H1 (cell line): ENCODE data around the gene RRAD. TPM values are rescaled to one million over a fixed set of nuclear protein-coding genes. Genes with fewer than 3 reads are reported as not detected.

Source experiments
- CTCF ChIA-PET: fragments of 300-600 bp; sonication (Branson Sonifier 250); formaldehyde crosslinking; loops from one replicate; lab custom pipeline; 2021; ENCODE audit not compliant: partially characterized antibody; lab: Charles Lee
- POLR2A ChIA-PET: fragments of 300-600 bp; sonication (Branson Sonifier 250); formaldehyde crosslinking; loops from one replicate; lab custom pipeline; 2021; ENCODE audit warnings: inconsistent platforms; ENCODE audit not compliant: partially characterized antibody; lab: Charles Lee
- DNase-seq, 2 experiments: peaks; one replicate each; pipeline versions ENCODE4 v3.0.0 to v3.0.0-alpha.2; 2010 to 2022; ENCODE audit warnings: low spot score in 2 of 2, low read depth in 1 of 2, mixed read lengths in 1 of 2
- FAIRE-seq: peaks from 2 replicates; lab custom pipeline; 2011; peaks lifted over from hg19 to GRCh38; lab: Jason Lieb, UNC
- H2AFZ ChIP-seq: 2 replicates; pipeline ENCODE4 v1.8.1; 2012; ENCODE audit warnings: low read length, inconsistent platforms
- H2AK5ac ChIP-seq: 2 replicates; pipeline ENCODE4 v1.6.1; 2013; ENCODE audit warnings: low read depth, low read length
- H2BK120ac ChIP-seq: replicated peaks from 2 replicates; pipeline ENCODE3; 2013; ENCODE audit warnings: low read depth, low read length, inconsistent platforms
- H2BK12ac ChIP-seq: 2 replicates; pipeline ENCODE4 v1.6.1; 2013; ENCODE audit warnings: low read depth, low read length
- H2BK15ac ChIP-seq: 2 replicates; pipeline ENCODE4 v1.6.1; 2013; ENCODE audit warnings: low read length
- H2BK20ac ChIP-seq: 2 replicates; pipeline ENCODE4 v1.6.1; 2013; ENCODE audit warnings: low read length
- H2BK5ac ChIP-seq: 2 replicates; pipeline ENCODE4 v1.6.1; 2013; ENCODE audit warnings: low read depth, low read length
- H3K14ac ChIP-seq: 2 replicates; pipeline ENCODE4 v1.6.1; 2013; ENCODE audit warnings: inconsistent platforms; ENCODE audit not compliant: insufficient read length
- H3K18ac ChIP-seq: 2 replicates; pipeline ENCODE4 v1.6.1; 2013; ENCODE audit warnings: low read length; ENCODE audit errors: extremely low read depth
- H3K23ac ChIP-seq: 2 replicates; pipeline ENCODE4 v1.6.1; 2013; ENCODE audit warnings: inconsistent platforms; ENCODE audit not compliant: insufficient read length
- H3K23me2 ChIP-seq: 2 replicates; pipeline ENCODE4 v1.6.1; 2013; ENCODE audit warnings: low read depth, low read length
- H3K27ac ChIP-seq: 2 replicates; pipeline ENCODE4 v1.6.1; 2011; ENCODE audit warnings: low read depth, low read length, inconsistent platforms
- H3K27me3 ChIP-seq, 4 experiments: replicated peaks in 1 of 4; 1 replicate in 1 of 4; 2 replicates in 3 of 4; pipeline versions ENCODE4 v1.6.1 to v1.8.1; 2011 to 2013; ENCODE audit warnings: low read length in 3 of 4, mild to moderate bottlenecking in 3 of 4, inconsistent platforms in 2 of 4, mixed read lengths in 2 of 4, moderate library complexity in 1 of 4; ENCODE audit not compliant: control insufficient read depth in 3 of 4, insufficient read depth in 3 of 4; ENCODE audit errors: extremely low read depth in 1 of 4
- H3K36me3 ChIP-seq, 4 experiments: 2 replicates each; pipeline versions ENCODE4 v1.6.1 to v1.8.1; 2011 to 2013; ENCODE audit warnings: mild to moderate bottlenecking in 4 of 4, low read length in 3 of 4, moderate library complexity in 2 of 4, control low read depth in 1 of 4, inconsistent platforms in 1 of 4; ENCODE audit not compliant: insufficient read depth in 4 of 4, control insufficient read depth in 2 of 4
- H3K4ac ChIP-seq: replicated peaks from 2 replicates; pipeline ENCODE3; 2013; ENCODE audit warnings: low read length, low read depth, mixed read lengths, inconsistent platforms; ENCODE audit not compliant: insufficient read length
- H3K4me1 ChIP-seq, 4 experiments: replicated peaks in 1 of 4; 1 replicate in 1 of 4; 2 replicates in 3 of 4; pipeline versions ENCODE4 v1.6.1 to v1.8.1; 2011 to 2013; ENCODE audit warnings: low read length in 3 of 4, inconsistent platforms in 2 of 4, mixed read lengths in 1 of 4; ENCODE audit not compliant: insufficient read depth in 4 of 4, control insufficient read depth in 3 of 4
- H3K4me2 ChIP-seq, 2 experiments: 2 replicates each; pipeline versions ENCODE4 v1.6.1 to v1.8.1; 2011 to 2013; ENCODE audit warnings: low read depth in 2 of 2, low read length in 2 of 2, control low read depth in 1 of 2, inconsistent platforms in 1 of 2, mild to moderate bottlenecking in 1 of 2; ENCODE audit not compliant: insufficient read depth in 1 of 2
- H3K4me3 ChIP-seq, 4 experiments: fragments of 200-600, 300-600 bp in 1 of 4; sonication (generic), shearing (Covaris generic), sonication (Bioruptor Twin) in 1 of 4; 2 replicates each; pipeline versions ENCODE4 v1.5.1 to v1.8.1; 2011 to 2016; ENCODE audit warnings: low read length in 4 of 4, low read depth in 3 of 4, control low read depth in 2 of 4, inconsistent platforms in 2 of 4, mild to moderate bottlenecking in 2 of 4, mixed read lengths in 1 of 4, moderate library complexity in 1 of 4; ENCODE audit not compliant: insufficient read depth in 2 of 4; ENCODE audit errors: extremely low read depth in 1 of 4
- H3K56ac ChIP-seq: replicated peaks from 2 replicates; pipeline ENCODE3; 2013; ENCODE audit warnings: low read depth, mild to moderate bottlenecking, mixed read lengths, low read length, inconsistent platforms; ENCODE audit not compliant: insufficient read length
- H3K79me1 ChIP-seq: 2 replicates; pipeline ENCODE4 v1.6.1; 2013; ENCODE audit warnings: low read depth, low read length, control low read depth
- H3K79me2 ChIP-seq, 2 experiments: 2 replicates each; pipeline versions ENCODE4 v1.6.1 to v1.8.1; 2012 to 2013; ENCODE audit warnings: low read length in 2 of 2, mild to moderate bottlenecking in 2 of 2, inconsistent platforms in 1 of 2; ENCODE audit not compliant: insufficient read depth in 2 of 2, control insufficient read depth in 1 of 2
- H3K9ac ChIP-seq, 4 experiments: replicated peaks in 1 of 4; 1 replicate in 1 of 4; 2 replicates in 3 of 4; pipeline versions ENCODE4 v1.6.1 to v1.8.1; 2011 to 2013; ENCODE audit warnings: low read depth in 3 of 4, low read length in 3 of 4, control low read depth in 2 of 4, mild to moderate bottlenecking in 2 of 4, moderate library complexity in 2 of 4, inconsistent platforms in 1 of 4; ENCODE audit errors: extremely low read depth in 1 of 4
- H3K9me3 ChIP-seq, 2 experiments: 2 replicates each; pipeline versions ENCODE4 v1.6.1 to v1.8.1; 2012 to 2013; ENCODE audit warnings: mild to moderate bottlenecking in 2 of 2, moderate library complexity in 2 of 2, control low read depth in 1 of 2, inconsistent platforms in 1 of 2, low read depth in 1 of 2, low read length in 1 of 2, mixed read lengths in 1 of 2; ENCODE audit not compliant: insufficient read depth in 2 of 2
- H4K20me1 ChIP-seq, 2 experiments: replicated peaks in 1 of 2; 2 replicates each; pipeline versions ENCODE3 to v1.8.1; 2011 to 2013; ENCODE audit warnings: inconsistent platforms in 2 of 2, low read length in 2 of 2, mild to moderate bottlenecking in 1 of 2; ENCODE audit not compliant: insufficient read depth in 2 of 2, control insufficient read depth in 1 of 2
- H4K5ac ChIP-seq: 2 replicates; pipeline ENCODE4 v1.6.1; 2013; ENCODE audit warnings: low read length, low read depth, mixed read lengths, inconsistent platforms; ENCODE audit not compliant: insufficient read length
- H4K8ac ChIP-seq: 2 replicates; pipeline ENCODE4 v1.8.0; 2013; ENCODE audit warnings: mild to moderate bottlenecking, moderate library complexity, low read length, inconsistent platforms; ENCODE audit not compliant: insufficient read depth; ENCODE audit errors: extremely low read depth
- H4K91ac ChIP-seq: replicated peaks from 2 replicates; pipeline ENCODE3; 2013; ENCODE audit warnings: low read length, mixed read lengths, inconsistent platforms; ENCODE audit not compliant: insufficient read length
- CTCF ChIP-seq, 3 experiments: IDR thresholded peaks; 1 replicate in 2 of 3; 2 replicates in 1 of 3; pipeline versions ENCODE4 v1.5.1 to v1.6.1; 2011; ENCODE audit warnings: low read length in 3 of 3, mild to moderate bottlenecking in 3 of 3, inconsistent platforms in 2 of 3, low read depth in 1 of 3, moderate library complexity in 1 of 3; ENCODE audit not compliant: insufficient read depth in 1 of 3; ENCODE audit errors: control extremely low read depth in 1 of 3
- WGBS, 2 experiments: shearing (Covaris generic) in 1 of 2; methylation state at CpG; one replicate each; pipeline versions ENCODE4 v1.1.6 to v1.1.7; 2013 to 2015; ENCODE audit warnings: low lambda C conversion rate in 2 of 2, mixed read lengths in 2 of 2, inconsistent platforms in 1 of 2, low coverage in 1 of 2, missing lambda C conversion rate in 1 of 2; ENCODE audit not compliant: insufficient replicate concordance in 2 of 2, insufficient coverage in 1 of 2, insufficient read length in 1 of 2; ENCODE audit errors: extremely low coverage in 1 of 2, missing lambda C conversion rate in 1 of 2; 5-methylcytosine and 5-hydroxymethylcytosine counted together
- polyA plus RNA-seq, 7 experiments: library from polyadenylated mRNA; depleted of rRNA in 3 of 7; stranded (reverse) in 5 of 7; unstranded in 2 of 7; fragments of >200 nt in 5 of 7; fragments of 200-250 nt in 2 of 7; gene quantifications; 1 replicate in 5 of 7; 2 replicates in 1 of 7; 4 replicates in 1 of 7; pipeline versions ENCODE4 v1.2.1 to v1.2.3, GENCODE V29; 2011 to 2013; ENCODE audit warnings: missing spikeins in 2 of 7, mixed read lengths in 2 of 7
- total RNA-seq: library from RNA; stranded (reverse); fragmentation: NEBNext Ultra II Directional; extraction: Animal tissue kit (Norgen Biotek cat#: 25700); gene quantifications from 2 replicates; pipeline ENCODE4 v1.2.1, GENCODE V29; 2021

Gene RRAD
- total and polyA plus RNA-seq, 2 of the 8 experiments (the other 6 are each of a cell fraction or from before 2014, with no cell fraction given) = 0.17 TPM; not detected in 1

GRCh38 chr16:66940236-66940635 is 14.9 kb upstream of the RRAD start:
- H4K8ac ChIP-seq = no peak overlapping the region
- no peak overlapping the region for H3K56ac ChIP-seq
- H3K79me1 ChIP-seq = peaks cover 2% of the 10 kb centered on the region; the same call in 1 of the 2 replicates
- H3K14ac ChIP-seq = no peak overlapping the region
- DNase-seq (no peak), FAIRE-seq (no peak)
- H2AK5ac ChIP-seq = no peak overlapping the region
- H3K4me3 ChIP-seq = no peak overlapping the region
- no peak overlapping the region for H3K23ac ChIP-seq
- no peaks in the 10 kb centered on the region for H3K9me3 ChIP-seq
- no peak overlapping the region for H2BK12ac ChIP-seq
- ChIA-PET CTCF (interaction anchor here (1.0 to 1.4 kb wide), 2 partner anchors 12 to 14 kb away, joined by 3 read pairs; no protein-coding TSS in a partner anchor), POLR2A (no interaction called here)
- H3K27me3 ChIP-seq = peaks cover 0 to 6% (median 4%) of the 10 kb centered on the region in 4 experiments; a peak in 4 of 7 replicates
- H2BK15ac ChIP-seq = no peak overlapping the region
- H3K4me1 ChIP-seq = peaks cover 0 to 3% (median 2%) of the 10 kb centered on the region in 4 experiments; a peak in 4 of 7 replicates
- H3K4ac ChIP-seq = no peak overlapping the region
- no peak overlapping the region for H3K9ac ChIP-seq
- no peak overlapping the region for H3K18ac ChIP-seq
- H3K36me3 ChIP-seq = peaks cover 5 to 18% (median 15%) of the 10 kb centered on the region in 4 experiments; a peak in 7 of 8 replicates
- peaks cover 0 to 10% of the 10 kb centered on the region in 2 experiments for H4K20me1 ChIP-seq
- no peak overlapping the region for H3K27ac ChIP-seq
- peaks cover 2% of the 10 kb centered on the region; the same call in 1 of the 2 replicates for H3K23me2 ChIP-seq
- no peak overlapping the region for H3K4me2 ChIP-seq
- no peaks in the 10 kb centered on the region for H3K79me2 ChIP-seq
- H2BK120ac ChIP-seq = no peak overlapping the region
- no peak for TF ChIP-seq CTCF (IDR thresholded peaks at IDR 0.05; ENCODE audit: control extremely low read depth in 1 of 3, insufficient read depth in 1 of 3, low read depth in 1 of 3, low read length in 3 of 3)
- no peak overlapping the region for H4K5ac ChIP-seq
- no peak overlapping the region for H2BK20ac ChIP-seq
- no peak overlapping the region for H4K91ac ChIP-seq
- no peak overlapping the region for H2BK5ac ChIP-seq
- 84% methylated on average over 15 of the region's 16 CpGs; no CpG with 5 or more reads in 1 of the 2 experiments for WGBS, 2 experiments
- H2AFZ ChIP-seq = no peak overlapping the region
